ENCODE results near the gene FAM234A.

- TF ChIP-seq CTCF (conservative IDR thresholded peaks at IDR 0.05) (no peak), ZFX (IDR thresholded peaks at IDR 0.05) (no peak)
Observed at GRCh38 chr16:259226-259625, 24.6 kb downstream of the FAM234A start.
